WTC11 (cell line): ENCODE results near the gene CIT. TPM values are rescaled to one million over a fixed set of nuclear protein-coding genes. Genes with fewer than 3 reads are reported as not detected.
A peak's percentile ranks its signal among the peaks of the same experiment; 100 is the strongest.

Experiments
- ATAC-seq: fragments of 200-7000 bp; cut with Tn5 transposase; 2 replicates; pipeline ENCODE4 v1.10.0; 2021; ENCODE audit warnings: mild to moderate bottlenecking, moderate library complexity
- CTCF ChIA-PET: fragments of 300-600 bp; sonication (Branson Sonifier 250); formaldehyde crosslinking; loops from one replicate; lab custom pipeline; 2021; ENCODE audit warnings: antibody characterized with exemption; lab: Charles Lee
- POLR2A ChIA-PET: fragments of 350-600 bp; sonication (Branson Sonifier 250); formaldehyde crosslinking; loops from one replicate; lab custom pipeline; 2021; ENCODE audit warnings: antibody characterized with exemption; lab: Charles Lee
- DNase-seq: peaks from one replicate; pipeline ENCODE4 v3.0.0; 2021; ENCODE audit warnings: low spot score
- H3K27ac Mint-ChIP-seq: 2 replicates; pipeline ENCODE4 v1.8.0; 2021; ENCODE audit warnings: mixed read lengths
- H3K27me3 Mint-ChIP-seq: 2 replicates; pipeline ENCODE4 v1.8.0; 2021; ENCODE audit warnings: low read depth, mild to moderate bottlenecking, moderate library complexity, mixed read lengths
- H3K36me3 Mint-ChIP-seq: 2 replicates; pipeline ENCODE4 v1.8.0; 2021; ENCODE audit warnings: mixed read lengths
- H3K4me1 Mint-ChIP-seq: 2 replicates; pipeline ENCODE4 v1.8.0; 2022; ENCODE audit warnings: mixed read lengths
- H3K4me3 Mint-ChIP-seq: 2 replicates; pipeline ENCODE4 v1.8.0; 2021; ENCODE audit warnings: mild to moderate bottlenecking, moderate library complexity, mixed read lengths
- H3K9me3 Mint-ChIP-seq: 2 replicates; pipeline ENCODE4 v1.8.0; 2021; ENCODE audit warnings: mixed read lengths
- CTCF ChIP-seq: fragments of 200-600 bp; IDR thresholded peaks from 2 replicates; pipeline ENCODE4 v1.8.0; 2022; ENCODE audit warnings: antibody characterized with exemption
- FOXK1 ChIP-seq: sonication (generic); formaldehyde crosslinking; IDR thresholded peaks from 2 replicates; pipeline ENCODE4 v1.8.0; 2022; ENCODE audit warnings: mild to moderate bottlenecking, moderate library complexity, missing genetic modification reagents
- HMGA2 ChIP-seq: fragments of 250-450 bp; sonication (Bioruptor Pico); IDR thresholded peaks from 2 replicates; pipeline ENCODE4 v1.4.0; 2021; ENCODE audit warnings: mild to moderate bottlenecking, moderate library complexity
- IRF1 ChIP-seq: sonication (generic); formaldehyde crosslinking; IDR thresholded peaks from 2 replicates; pipeline ENCODE4 v1.8.0; 2023; ENCODE audit warnings: missing genetic modification reagents
- JUN ChIP-seq: sonication (generic); formaldehyde crosslinking; IDR thresholded peaks from 2 replicates; pipeline ENCODE4 v1.8.0; 2023; ENCODE audit warnings: mild to moderate bottlenecking, missing genetic modification reagents
- NR1H2 ChIP-seq: sonication (generic); formaldehyde crosslinking; IDR thresholded peaks from 2 replicates; pipeline ENCODE4 v1.9.0; 2021; ENCODE audit warnings: mild to moderate bottlenecking, moderate library complexity, missing genetic modification reagents
- PRDM15 ChIP-seq: sonication (generic); formaldehyde crosslinking; IDR thresholded peaks from 2 replicates; pipeline ENCODE4 v1.8.0; 2022; ENCODE audit warnings: missing genetic modification reagents
- STAT6 ChIP-seq: sonication (generic); formaldehyde crosslinking; conservative IDR thresholded peaks from 2 replicates; pipeline ENCODE4 v1.8.1; 2023; ENCODE audit warnings: mild to moderate bottlenecking, low read depth, missing genetic modification reagents, moderate library complexity
- ZNF219 ChIP-seq: sonication (generic); formaldehyde crosslinking; IDR thresholded peaks from 2 replicates; pipeline ENCODE4 v1.8.0; 2023; ENCODE audit warnings: missing genetic modification reagents, mild to moderate bottlenecking, borderline replicate concordance
- ZNF396 ChIP-seq: fragments of 250-450 bp; sonication (Bioruptor Pico); IDR thresholded peaks from 2 replicates; pipeline ENCODE4 v1.8.0; 2021; ENCODE audit warnings: mild to moderate bottlenecking, moderate library complexity, borderline replicate concordance
- total RNA-seq: library from RNA; stranded (reverse); gene quantifications from 3 replicates; pipeline ENCODE4 v1.2.3, GENCODE V29; 2021

CIT gene
- total RNA-seq, 1 experiment from 2014 or later: 65.4 TPM

- TF ChIP-seq NR1H2 (CRISPR knock-in tag) (no peak), PRDM15 (no peak), FOXK1 (CRISPR knock-in tag) (no peak), ZNF396 (CRISPR knock-in tag) (no peak)
These were observed 33.5 kb upstream of the CIT start (continued) for GRCh38 chr12:119910586-119910985.

- Mint-ChIP-seq H3K36me3 (no peaks in the 10 kb centered on the region), H3K27me3 (no peaks in the 10 kb centered on the region), H3K4me1 (no peaks in the 10 kb centered on the region), H3K4me3 (no peak overlapping the region), H3K27ac (no peak overlapping the region), H3K9me3 (no peaks in the 10 kb centered on the region)
- ATAC-seq: peak; percentile 99
- TF ChIP-seq CTCF (peak; percentile 46; the same call in 1 of the 2 replicates), STAT6 (CRISPR knock-in tag) (no peak)
- peak; percentile 81 for DNase-seq
- POLR2A ChIA-PET: no interaction called here
- CTCF ChIA-PET: interaction anchor here (0.6 to 2.5 kb wide), 16 partner anchors 11 to 216 kb away, joined by 3 to 13 read pairs (median 3); partner anchors contain the start of gene CIT
These were observed 25.0 kb upstream of the CIT start for GRCh38 chr12:119902084-119902509.

GRCh38 chr12:119901670-119902069, 24.6 kb upstream of the CIT start:
- DNase-seq (no peak), ATAC-seq (no peak)
- H3K4me3 Mint-ChIP-seq: no peak overlapping the region
- no peaks in the 10 kb centered on the region for H3K27me3 Mint-ChIP-seq
- no peaks in the 10 kb centered on the region for H3K4me1 Mint-ChIP-seq
- no peaks in the 10 kb centered on the region for H3K9me3 Mint-ChIP-seq
- ChIA-PET CTCF (interaction anchor here (0.8 to 2.5 kb wide), 7 partner anchors 12 to 216 kb away, joined by 3 to 13 read pairs (median 3); no protein-coding TSS in a partner anchor), POLR2A (no interaction called here)
- H3K27ac Mint-ChIP-seq: no peak overlapping the region
- TF ChIP-seq CTCF (no peak), HMGA2 (CRISPR knock-in tag) (peak; percentile 93), ZNF219 (no peak), JUN (CRISPR knock-in tag) (no peak), IRF1 (CRISPR knock-in tag) (no peak)
- H3K36me3 Mint-ChIP-seq: no peaks in the 10 kb centered on the region
